Activated CD8-positive, alpha-beta memory T cell treated with anti-CD3 and anti-CD28 coated beads for 1 hour (primary cell): ENCODE measurements around the gene DNAH3.
"Not testable (repeated sequence)": the region's sequence is repeated elsewhere in the genome, so short reads cannot be mapped to it uniquely, and the experiment has no call there.

Source experiments
- DNase-seq, 2 donors: peaks; one replicate each; pipeline ENCODE4 v3.0.0-alpha.2; 2020; ENCODE audit warnings: low read depth in 1 of 2; ENCODE audit errors: extremely low read depth in 1 of 2

Gene DNAH3

DNA sequence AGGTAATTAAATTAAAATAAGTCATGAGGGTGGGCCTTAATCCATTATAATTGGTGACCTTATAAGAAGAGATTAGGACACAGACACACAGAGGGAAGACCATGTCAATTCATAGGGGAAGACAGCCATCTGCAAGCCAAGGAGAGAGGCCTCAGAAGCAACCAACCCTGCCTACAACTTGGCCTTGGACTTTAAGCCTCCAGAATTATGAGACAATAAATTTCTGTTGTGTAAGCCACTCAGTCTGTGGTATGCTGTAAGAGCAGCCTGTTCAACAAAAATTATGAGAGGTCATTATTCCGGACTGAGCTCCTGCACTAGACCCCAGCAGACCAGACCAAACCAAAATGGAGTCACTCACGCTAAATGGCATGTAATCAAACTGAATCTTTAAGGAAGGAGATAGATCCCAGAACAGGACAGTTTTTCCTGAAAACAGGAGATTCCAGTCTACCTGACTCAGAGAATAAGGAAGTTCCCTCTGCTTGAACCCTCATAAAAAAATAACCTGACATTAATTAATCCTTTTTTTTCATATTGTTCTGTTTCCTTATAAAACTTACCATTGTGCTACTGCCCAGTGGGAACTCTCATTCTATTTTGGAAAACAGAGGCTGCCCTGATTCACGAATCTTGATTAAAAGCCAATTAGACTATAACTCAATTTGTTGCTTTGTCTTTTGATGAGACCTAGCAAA is 74.3 kb downstream of the DNAH3 start:
- no peak for DNase-seq

DNA sequence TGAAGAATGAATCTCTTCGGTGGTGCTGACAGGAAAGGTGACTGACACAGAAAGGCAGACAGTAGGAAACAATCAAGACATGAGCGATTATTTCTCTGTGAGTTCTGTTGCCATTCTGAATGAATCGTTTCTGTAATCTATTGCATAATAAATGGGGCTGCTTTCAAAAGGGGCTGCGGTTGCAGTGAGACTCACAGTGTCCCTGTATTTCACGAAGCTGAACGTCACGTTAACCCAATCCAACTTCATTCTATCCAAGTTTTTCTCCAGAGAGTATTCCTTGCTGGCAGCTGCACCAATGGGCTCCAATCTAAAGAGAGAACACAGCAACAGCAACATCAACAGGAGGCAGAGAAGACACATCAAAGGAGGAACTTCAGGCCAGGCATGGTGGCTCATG is 75.4 kb downstream of the DNAH3 start:
- no peak for DNase-seq

GRCh38 chr16:21072976-21073375 is 77.7 kb downstream of the DNAH3 start:
- DNase-seq: no peak

DNA sequence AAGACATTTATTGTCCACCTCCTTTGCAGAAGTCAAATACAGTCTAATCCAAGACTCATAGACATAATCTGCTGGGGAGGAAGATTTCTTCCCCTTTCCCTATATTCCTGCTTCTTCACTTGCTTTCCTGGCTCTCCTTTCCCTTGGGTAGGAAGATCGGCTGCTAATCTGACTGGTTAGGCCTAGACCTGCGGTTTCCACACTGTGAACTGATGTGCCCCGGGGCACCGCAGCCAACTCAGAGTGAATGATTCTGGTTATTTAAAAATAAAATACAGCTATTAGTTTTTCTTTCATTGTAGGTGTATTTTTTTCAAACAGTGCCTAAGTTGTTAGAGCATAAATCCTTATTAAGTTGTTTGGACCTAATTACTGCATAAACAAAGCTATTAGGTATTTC is 78.9 kb downstream of the DNAH3 start:
- DNase-seq: no peak

GRCh38 chr16:21070564-21070963 is 80.1 kb downstream of the DNAH3 start:
- no peak for DNase-seq

GRCh38 chr16:21069986-21070385 is 80.7 kb downstream of the DNAH3 start:
- no peak for DNase-seq

DNA sequence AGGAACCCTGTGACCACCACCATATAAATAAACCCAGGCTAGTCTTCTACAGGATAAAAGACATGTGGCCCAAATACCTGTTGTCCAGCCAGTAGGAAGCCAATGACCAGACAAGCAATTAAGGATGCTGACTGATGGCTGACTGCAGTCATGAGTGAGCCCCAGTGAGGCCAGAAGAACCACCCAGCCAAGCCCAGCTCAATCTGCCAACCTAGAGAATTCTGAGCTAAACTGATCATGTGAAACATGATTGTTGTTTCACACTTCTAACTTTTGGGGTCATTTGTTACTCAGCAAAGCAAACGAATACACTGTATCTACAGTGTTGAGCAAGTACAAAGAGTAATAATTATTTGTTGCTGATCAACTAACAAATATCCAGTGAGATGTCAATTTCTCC is 86.4 kb downstream of the DNAH3 start:
- DNase-seq: no peak

DNA sequence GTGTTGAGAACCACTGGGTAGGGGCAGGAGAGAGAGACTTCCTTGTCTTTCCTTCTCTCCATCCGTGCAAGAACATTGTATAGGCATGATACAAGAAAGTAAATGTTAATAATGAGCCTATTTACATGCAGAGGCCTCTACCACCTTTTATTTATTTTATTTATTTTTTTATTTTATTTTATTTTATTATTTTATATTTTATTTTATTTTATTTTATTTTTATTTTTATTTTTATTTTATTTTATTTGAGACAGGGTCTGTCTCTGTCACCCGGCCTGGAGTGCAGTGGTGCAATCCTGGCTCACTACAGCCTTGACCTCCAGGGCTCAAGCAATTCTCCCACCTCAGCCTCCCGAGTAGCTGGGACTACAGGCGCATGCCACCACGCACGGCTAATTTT is 87.3 kb downstream of the DNAH3 start:
- not testable (repeated sequence) for DNase-seq

DNA sequence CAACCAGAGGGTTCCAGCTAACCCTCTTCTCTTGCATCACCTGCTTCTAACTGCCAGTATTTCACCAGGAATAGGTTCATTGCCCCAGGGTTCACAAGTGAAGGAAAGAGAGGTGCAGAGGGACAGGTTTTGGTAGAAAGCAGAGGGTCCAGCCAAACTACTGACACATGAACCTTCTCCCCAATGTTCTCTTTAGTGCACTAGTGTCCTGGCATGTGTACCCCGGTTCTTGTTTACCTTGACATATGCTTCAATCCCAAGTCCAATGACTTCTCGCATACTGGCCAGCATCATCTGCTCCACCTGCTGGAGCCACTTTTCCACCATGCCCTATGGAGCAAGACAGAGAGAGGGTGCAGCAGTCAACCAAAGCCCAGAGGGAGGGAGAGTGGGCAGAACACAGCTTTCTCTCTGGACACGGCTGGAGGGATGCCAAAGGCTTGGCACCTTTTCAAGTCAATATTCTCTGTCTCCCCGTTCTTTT is 90.6 kb downstream of the DNAH3 start:
- no peak for DNase-seq

DNA sequence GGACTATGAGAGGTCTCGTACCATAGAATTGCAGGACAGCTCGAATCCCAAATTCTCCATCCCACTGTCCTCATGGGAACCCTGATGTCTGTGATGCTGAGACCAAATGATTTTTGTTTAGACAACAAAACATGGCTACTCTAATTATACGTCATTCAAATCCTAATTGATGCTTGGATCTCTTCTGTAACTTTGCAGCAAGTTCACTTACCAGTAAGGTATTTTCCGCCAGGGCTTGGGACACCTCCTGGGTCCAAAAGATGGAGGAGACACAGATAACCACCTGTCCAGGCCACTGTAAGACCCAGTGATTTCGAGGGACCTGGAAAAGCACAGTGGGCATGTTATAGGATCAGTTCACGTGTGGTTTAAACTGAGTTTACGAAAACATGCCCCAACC is 92.8 kb downstream of the DNAH3 start:
- no peak for DNase-seq

DNA sequence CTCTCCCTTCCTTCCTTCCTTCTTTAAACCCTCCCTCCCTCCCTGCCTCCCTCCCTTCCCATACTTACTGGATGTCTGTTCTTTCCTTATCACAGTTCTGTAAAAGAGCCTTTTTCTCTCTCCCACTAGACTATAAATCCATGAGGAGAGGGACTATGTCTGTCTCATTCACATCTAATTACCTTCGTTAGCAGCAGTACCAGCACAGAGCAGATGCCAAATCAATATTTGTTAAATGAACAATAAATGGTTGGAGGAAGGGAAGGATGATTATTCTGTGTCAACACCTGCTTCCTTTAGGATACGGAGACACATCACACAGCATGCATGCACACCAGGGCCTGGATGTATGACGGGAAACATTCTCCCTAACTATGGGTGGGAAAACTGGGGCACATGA is 94.2 kb downstream of the DNAH3 start:
- no peak for DNase-seq

DNA sequence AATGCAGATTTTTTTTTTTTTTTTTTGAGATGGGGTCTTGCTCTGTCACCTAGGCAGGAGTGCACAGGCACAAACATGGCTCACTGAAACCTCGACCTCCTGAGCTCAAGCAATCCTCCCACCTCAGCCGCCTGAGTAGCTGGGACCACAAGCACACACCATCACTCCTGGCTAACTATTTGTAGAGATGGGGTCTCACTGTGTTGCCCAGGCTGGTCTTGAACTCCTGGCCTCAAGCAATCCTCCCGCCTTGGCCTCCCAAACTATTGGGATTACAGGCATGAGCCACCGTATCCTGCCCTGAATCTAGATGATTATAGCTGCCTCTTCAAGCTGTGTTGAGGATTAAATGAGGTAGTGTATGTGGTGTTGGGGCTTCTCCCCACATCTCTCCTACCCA is 94.9 kb downstream of the DNAH3 start:
- DNase-seq: not testable (repeated sequence)

DNA sequence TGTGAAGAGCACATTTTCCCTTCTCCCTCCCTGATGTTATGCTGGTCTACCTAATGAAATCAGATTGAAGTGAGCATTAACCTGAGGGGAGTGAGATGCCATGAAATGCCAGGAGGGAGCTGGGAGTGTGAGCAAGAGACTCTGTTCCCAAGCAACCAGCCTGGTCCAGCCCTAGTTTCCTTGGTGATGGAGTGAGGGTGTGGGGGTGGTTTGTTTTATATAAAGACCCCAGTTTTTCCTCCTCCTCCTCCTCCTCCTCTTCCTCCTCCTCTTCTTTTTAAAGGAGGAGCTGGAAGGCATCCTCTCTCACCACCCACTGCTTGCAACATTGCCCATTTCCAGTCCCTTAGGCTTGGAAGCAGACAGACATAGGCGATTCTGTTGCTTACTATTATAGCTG is 97.1 kb downstream of the DNAH3 start:
- DNase-seq: no peak

GRCh38 chr16:21048091-21048912 is 102.3 kb downstream of the DNAH3 start:
- DNase-seq: not testable (repeated sequence)

DNA sequence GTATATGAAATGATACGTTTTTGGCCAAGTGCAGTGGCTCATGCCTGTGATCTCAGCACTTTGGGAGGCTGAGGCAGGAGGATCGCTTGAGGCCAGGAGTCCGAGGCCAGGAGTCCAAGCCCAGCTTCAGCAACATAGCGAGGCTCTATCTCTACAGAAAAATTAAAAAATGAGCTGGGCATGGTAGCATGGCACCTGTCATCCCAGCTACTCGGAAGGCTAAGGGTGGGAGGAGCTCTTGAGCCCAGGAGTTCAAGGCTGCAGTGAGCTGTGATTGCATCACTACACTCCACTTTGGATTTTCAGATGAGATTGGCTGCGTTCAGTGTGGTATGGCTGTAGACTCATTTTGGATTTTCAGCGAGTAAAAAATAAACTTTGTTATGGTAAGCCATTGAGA is 112.4 kb downstream of the DNAH3 start:
- DNase-seq: no peak

- no peak for DNase-seq
These were observed 112.9 kb downstream of the DNAH3 start for GRCh38 chr16:21037736-21038135.

DNA sequence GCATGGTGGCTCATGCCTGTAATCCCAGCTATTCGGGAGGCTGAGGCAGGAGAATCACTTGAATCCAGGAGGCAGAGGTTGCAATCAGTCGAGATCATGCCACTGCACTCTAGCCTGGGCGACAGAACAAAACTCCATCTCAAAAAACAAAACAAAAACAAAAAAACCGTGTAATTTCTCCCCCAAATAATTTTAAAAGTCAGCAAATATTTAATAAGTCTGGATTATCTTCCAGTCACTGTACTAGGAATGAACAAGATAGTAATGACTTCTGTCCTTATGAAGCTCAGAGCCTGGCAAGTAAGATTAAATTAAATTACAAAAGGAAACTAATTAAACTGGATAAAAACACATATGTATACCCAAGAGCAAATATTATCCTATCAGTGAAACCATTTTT is 113.5 kb downstream of the DNAH3 start:
- DNase-seq: no peak

- no peak for DNase-seq
These were observed 114.2 kb downstream of the DNAH3 start for GRCh38 chr16:21036471-21036870.

DNA sequence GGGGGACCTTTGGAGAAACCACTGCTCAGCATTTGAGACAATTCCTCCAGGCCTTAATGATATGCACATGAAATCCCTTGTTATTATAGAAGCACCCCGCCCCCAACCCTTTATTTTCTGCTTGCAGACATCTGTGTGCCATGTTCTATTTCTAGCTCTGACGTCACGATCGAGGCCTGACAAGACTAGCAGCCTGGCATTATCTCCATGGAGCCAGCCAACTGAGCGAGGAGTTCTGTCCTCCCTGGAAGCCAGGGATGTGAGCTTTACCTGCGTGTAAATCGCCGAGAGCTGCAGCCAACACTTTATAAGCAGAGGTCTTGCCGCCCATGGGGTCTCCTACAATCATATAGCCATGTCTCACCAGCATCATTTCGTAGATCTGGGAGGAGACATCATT is 116.9 kb downstream of the DNAH3 start:
- no peak for DNase-seq

GRCh38 chr16:21033264-21033663 is 117.4 kb downstream of the DNAH3 start:
- no peak for DNase-seq

DNA sequence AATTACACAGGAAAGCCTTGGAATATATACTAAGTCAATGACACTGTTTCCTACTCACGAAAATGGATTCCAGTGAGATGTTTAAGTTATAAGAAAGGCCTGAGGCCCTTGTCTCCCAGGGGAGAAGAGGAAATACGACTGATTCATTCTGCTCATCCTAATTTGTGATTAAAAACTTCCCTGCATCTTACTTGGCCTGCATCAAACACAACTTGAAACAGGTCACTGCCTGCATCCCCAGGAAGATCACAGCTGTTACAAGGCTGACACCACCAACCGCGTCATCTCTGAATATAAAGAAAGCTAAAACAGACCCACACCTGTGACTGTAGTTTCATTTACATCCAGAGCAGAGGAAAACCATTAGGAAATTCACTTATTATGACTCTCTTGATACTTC is 121.9 kb downstream of the DNAH3 start:
- no peak for DNase-seq

DNA sequence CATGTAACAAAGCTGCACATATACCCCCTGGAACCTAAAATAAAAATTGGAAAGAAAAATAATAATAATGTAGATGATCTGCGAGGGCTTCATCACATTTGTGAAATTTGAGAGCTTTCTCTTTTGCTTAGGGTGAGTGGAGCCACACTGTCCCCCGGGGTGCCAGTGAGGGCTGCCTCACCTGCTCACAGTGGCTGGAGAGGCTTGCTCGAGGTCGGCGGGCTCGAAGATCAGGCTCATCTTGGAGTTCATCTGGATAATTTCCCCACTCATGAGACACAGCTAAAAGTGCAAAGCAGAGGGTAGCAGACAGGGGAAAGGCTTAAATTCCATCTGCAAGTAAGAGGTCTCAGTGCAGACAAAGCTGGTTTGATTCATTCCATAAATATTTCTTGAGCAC is 123.8 kb downstream of the DNAH3 start:
- no peak for DNase-seq
